CD14-positive monocyte (primary cell): Measurements from ENCODE around the gene SEMG1. TPM values are rescaled to one million over a fixed set of nuclear protein-coding genes. Genes with fewer than 3 reads are reported as not detected.

Experiments used
- DNase-seq, 3 donors: peaks; one replicate each; pipeline ENCODE4 v3.0.0-alpha.2; 2011 to 2022
- H2AFZ ChIP-seq: 2 replicates; pipeline ENCODE4 v1.6.0; 2012; ENCODE audit warnings: mild to moderate bottlenecking, low read depth, low read length, inconsistent platforms; ENCODE audit not compliant: insufficient read depth, poor library complexity, severe bottlenecking
- H3K27ac ChIP-seq, 2 donors: 1 replicate in 1 of 2; 2 replicates in 1 of 2; pipeline ENCODE4 v1.5.1; 2012 to 2013; ENCODE audit warnings: low read length in 2 of 2, control low read depth in 1 of 2, inconsistent platforms in 1 of 2, low read depth in 1 of 2, mild to moderate bottlenecking in 1 of 2
- H3K27me3 ChIP-seq, 2 donors: one replicate each; pipeline versions ENCODE4 v1.6.0 to v1.6.1; 2011 to 2013; ENCODE audit warnings: low read length in 2 of 2; ENCODE audit not compliant: control insufficient read depth in 2 of 2, insufficient read depth in 2 of 2
- H3K36me3 ChIP-seq, 2 donors: replicated peaks in 1 of 2; 1 replicate in 1 of 2; 2 replicates in 1 of 2; pipeline versions ENCODE4 v1.5.1 to v1.6.1; 2012 to 2013; ENCODE audit warnings: low read length in 2 of 2, control low read depth in 1 of 2, inconsistent platforms in 1 of 2, mild to moderate bottlenecking in 1 of 2; ENCODE audit not compliant: insufficient read depth in 2 of 2, control insufficient read depth in 1 of 2
- H3K4me1 ChIP-seq, 2 donors: 1 replicate in 1 of 2; 2 replicates in 1 of 2; pipeline versions ENCODE4 v1.5.1 to v1.6.1; 2012 to 2013; ENCODE audit warnings: low read length in 2 of 2, control low read depth in 1 of 2, inconsistent platforms in 1 of 2, mild to moderate bottlenecking in 1 of 2, moderate library complexity in 1 of 2; ENCODE audit not compliant: insufficient read depth in 2 of 2, control insufficient read depth in 1 of 2
- H3K4me2 ChIP-seq: replicated peaks from 2 replicates; pipeline ENCODE3; 2012; ENCODE audit warnings: low read length, moderate library complexity, mild to moderate bottlenecking; ENCODE audit not compliant: poor library complexity, severe bottlenecking; ENCODE audit errors: extremely low read depth
- H3K4me3 ChIP-seq, 3 experiments: fragments of 200-600 bp in 1 of 3; sonication (generic) in 1 of 3; replicated peaks in 1 of 3; 1 replicate in 2 of 3; 2 replicates in 1 of 3; pipeline ENCODE4 v1.5.1; 2011 to 2013; ENCODE audit warnings: low read length in 3 of 3, mild to moderate bottlenecking in 3 of 3, control low read depth in 2 of 3, low read depth in 2 of 3, inconsistent platforms in 1 of 3, moderate library complexity in 1 of 3
- H3K79me2 ChIP-seq: 2 replicates; pipeline ENCODE4 v1.6.0; 2012; ENCODE audit warnings: mild to moderate bottlenecking, control low read depth, inconsistent platforms, low read length, moderate library complexity; ENCODE audit not compliant: insufficient read depth
- H3K9ac ChIP-seq: 2 replicates; pipeline ENCODE4 v1.6.0; 2017; ENCODE audit warnings: low read length, mild to moderate bottlenecking; ENCODE audit not compliant: insufficient read depth, poor library complexity, severe bottlenecking
- H3K9me3 ChIP-seq, 2 donors: replicated peaks in 1 of 2; 1 replicate in 1 of 2; 2 replicates in 1 of 2; pipeline versions ENCODE4 v1.5.1 to v1.6.1; 2012 to 2013; ENCODE audit warnings: low read length in 2 of 2, control low read depth in 1 of 2; ENCODE audit not compliant: control insufficient read depth in 1 of 2, insufficient read depth in 1 of 2
- H4K20me1 ChIP-seq: 2 replicates; pipeline ENCODE4 v1.6.0; 2012; ENCODE audit warnings: mild to moderate bottlenecking, low read length, control low read depth, moderate library complexity; ENCODE audit not compliant: insufficient read depth
- H3K27ac Mint-ChIP-seq, 7 donors: one replicate each; pipeline ENCODE4 v1.8.0; 2020; ENCODE audit warnings: mild to moderate bottlenecking in 7 of 7, mixed read lengths in 7 of 7, moderate library complexity in 6 of 7, inconsistent platforms in 2 of 7
- H3K27me3 Mint-ChIP-seq, 3 donors: one replicate each; pipeline ENCODE4 v1.8.0; 2021 to 2022; ENCODE audit warnings: low read depth in 3 of 3, mild to moderate bottlenecking in 3 of 3, mixed read lengths in 3 of 3, moderate library complexity in 3 of 3, inconsistent platforms in 1 of 3
- H3K36me3 Mint-ChIP-seq, 2 donors: one replicate each; pipeline ENCODE4 v1.8.0; 2020; ENCODE audit warnings: mixed read lengths in 2 of 2, inconsistent platforms in 1 of 2, mild to moderate bottlenecking in 1 of 2
- H3K4me1 Mint-ChIP-seq: one replicate; pipeline ENCODE4 v1.8.0; 2020; ENCODE audit warnings: mild to moderate bottlenecking, mixed read lengths
- H3K4me3 Mint-ChIP-seq, 2 donors: one replicate each; pipeline ENCODE4 v1.8.0; 2020; ENCODE audit warnings: mild to moderate bottlenecking in 2 of 2, mixed read lengths in 2 of 2, moderate library complexity in 1 of 2
- H3K9me3 Mint-ChIP-seq, 7 donors: one replicate each; pipeline ENCODE4 v1.8.0; 2020 to 2022; ENCODE audit warnings: mixed read lengths in 7 of 7, mild to moderate bottlenecking in 6 of 7, moderate library complexity in 6 of 7, inconsistent platforms in 2 of 7
- CTCF ChIP-seq: fragments of 200-600 bp; IDR thresholded peaks from one replicate; pipeline ENCODE4 v1.8.0; 2022; ENCODE audit warnings: antibody characterized with exemption, mild to moderate bottlenecking
- WGBS: methylation state at CpG from one replicate; pipeline ENCODE4 v1.1.5; 2013; ENCODE audit warnings: missing lambda C conversion rate; ENCODE audit not compliant: insufficient coverage; 5-methylcytosine and 5-hydroxymethylcytosine counted together
- intact Hi-C, 2 donors: fragments of 100-400 bp; cut with micrococcal nuclease; formaldehyde crosslinking; loops; one replicate each; pipeline versions ENCODE4 v1.15.0 to v1.15.1; 2023
- polyA plus RNA-seq, 3 donors: library from polyadenylated mRNA; depleted of rRNA in 1 of 3; unstranded in 2 of 3; stranded (reverse) in 1 of 3; fragments of 300-500 nt in 2 of 3; fragments of >200 nt in 1 of 3; fragmentation: Illumina TruSeq in 2 of 3; gene quantifications; 1 replicate in 2 of 3; 2 replicates in 1 of 3; pipeline ENCODE4 v1.2.3, GENCODE V29; 2012 to 2021

Gene SEMG1
- polyA plus RNA-seq, 3 donors, result not detected

DNA sequence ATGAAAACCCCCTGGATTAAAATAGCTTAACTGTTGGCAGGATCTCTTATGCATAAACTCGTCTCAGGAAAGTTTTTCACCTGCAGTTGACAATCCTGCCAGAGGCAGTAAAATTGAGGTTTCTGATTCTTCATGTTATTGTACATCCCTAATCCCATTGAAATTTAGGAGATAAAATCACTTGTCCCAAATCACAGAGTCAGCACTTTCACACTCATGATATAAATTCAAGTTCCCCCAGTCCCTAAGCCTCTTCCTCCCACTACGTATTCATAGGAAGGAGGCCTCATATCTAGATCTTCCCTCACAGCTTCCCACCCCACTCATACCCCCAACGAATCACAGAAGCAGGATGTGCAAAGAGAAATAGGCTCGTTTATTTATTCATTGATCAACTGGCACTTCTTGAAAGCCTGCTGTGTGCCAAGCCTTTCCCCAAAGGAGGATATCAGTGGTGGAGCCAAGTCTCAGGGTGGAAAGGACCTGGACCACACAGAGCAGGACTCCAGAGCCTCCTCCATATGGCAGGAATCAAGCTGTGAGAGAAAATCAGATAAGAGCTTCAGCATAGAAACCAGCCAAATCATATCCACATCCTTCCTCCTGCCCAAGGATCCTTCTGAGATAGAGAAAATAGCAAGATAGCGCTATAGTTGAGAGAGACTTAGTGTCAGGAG, 45.2 kb downstream of the SEMG1 start:
- no peaks in the 10 kb centered on the region for H3K79me2 ChIP-seq
- H3K4me2 ChIP-seq, result no peak overlapping the region
- Mint-ChIP-seq H3K36me3 (no peaks in the 10 kb centered on the region), H3K27ac (no peak overlapping the region), H3K9me3 (peaks cover 0 to 3% (median 0%) of the 10 kb centered on the region in 7 donors), H3K4me3 (no peak overlapping the region), H3K27me3 (peaks cover 1 to 6% (median 2%) of the 10 kb centered on the region in 3 donors), H3K4me1 (peaks cover 41% of the 10 kb centered on the region)
- DNase-seq, result no peak
- intact Hi-C loops, result no loop called here
- no peaks in the 10 kb centered on the region for H3K36me3 ChIP-seq
- no peaks in the 10 kb centered on the region for H3K9me3 ChIP-seq
- H3K4me3 ChIP-seq, result no peak overlapping the region
- peaks cover 30 to 38% of the 10 kb centered on the region in 2 donors for H3K4me1 ChIP-seq
- H3K27me3 ChIP-seq, result no peaks in the 10 kb centered on the region
- 0% methylated on average over 1 of the region's 5 CpGs for WGBS
- no peak overlapping the region for H3K27ac ChIP-seq
- no peak overlapping the region for H3K9ac ChIP-seq
- H2AFZ ChIP-seq, result peak overlapping the region; percentile 30
- no peaks in the 10 kb centered on the region for H4K20me1 ChIP-seq
- no peak for TF ChIP-seq CTCF

DNA sequence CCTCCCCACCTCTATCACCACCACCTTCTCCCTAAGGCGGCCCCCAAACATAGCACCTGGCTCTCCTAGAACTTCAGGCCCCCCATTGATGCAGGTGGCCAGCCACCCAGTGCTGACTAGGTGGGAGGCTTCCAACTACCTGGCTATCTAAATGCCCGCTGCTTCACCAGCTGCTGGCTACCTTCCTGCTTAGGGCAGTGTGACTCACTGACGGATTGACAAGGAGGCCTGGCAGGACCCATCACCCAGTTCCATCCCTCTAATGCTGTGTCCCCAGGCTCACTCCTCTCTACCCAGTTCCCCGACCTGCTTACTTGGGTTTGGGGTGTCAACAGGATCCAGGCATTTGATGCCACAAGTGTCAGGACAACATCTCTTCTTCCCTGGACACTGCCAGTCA, 46.4 kb downstream of the SEMG1 start:
- H3K9me3 Mint-ChIP-seq, result no peaks in the 10 kb centered on the region
- Histone ChIP-seq H3K4me3 (no peak overlapping the region), H3K27ac (no peak overlapping the region), H3K27me3 (no peaks in the 10 kb centered on the region), H3K4me2 (no peak overlapping the region), H4K20me1 (no peaks in the 10 kb centered on the region), H3K4me1 (peaks cover 30 to 38% of the 10 kb centered on the region in 2 donors), H3K36me3 (no peaks in the 10 kb centered on the region), H2AFZ (no peak overlapping the region), H3K79me2 (no peaks in the 10 kb centered on the region), H3K9ac (no peak overlapping the region), H3K9me3 (no peaks in the 10 kb centered on the region)
- peak overlapping the region in 2 of 7 donors; percentile 56 to 76 for H3K27ac Mint-ChIP-seq
- H3K36me3 Mint-ChIP-seq, result no peaks in the 10 kb centered on the region
- peaks cover 41% of the 10 kb centered on the region for H3K4me1 Mint-ChIP-seq
- WGBS, result 100% methylated on average over 3 of the region's 4 CpGs
- H3K27me3 Mint-ChIP-seq, result peaks cover 1 to 6% (median 2%) of the 10 kb centered on the region in 3 donors
- intact Hi-C loops, result no loop called here
- no peak for DNase-seq
- no peak overlapping the region for H3K4me3 Mint-ChIP-seq
- no peak for TF ChIP-seq CTCF
